ENCODE measurements around the gene MT1B.

DNA sequence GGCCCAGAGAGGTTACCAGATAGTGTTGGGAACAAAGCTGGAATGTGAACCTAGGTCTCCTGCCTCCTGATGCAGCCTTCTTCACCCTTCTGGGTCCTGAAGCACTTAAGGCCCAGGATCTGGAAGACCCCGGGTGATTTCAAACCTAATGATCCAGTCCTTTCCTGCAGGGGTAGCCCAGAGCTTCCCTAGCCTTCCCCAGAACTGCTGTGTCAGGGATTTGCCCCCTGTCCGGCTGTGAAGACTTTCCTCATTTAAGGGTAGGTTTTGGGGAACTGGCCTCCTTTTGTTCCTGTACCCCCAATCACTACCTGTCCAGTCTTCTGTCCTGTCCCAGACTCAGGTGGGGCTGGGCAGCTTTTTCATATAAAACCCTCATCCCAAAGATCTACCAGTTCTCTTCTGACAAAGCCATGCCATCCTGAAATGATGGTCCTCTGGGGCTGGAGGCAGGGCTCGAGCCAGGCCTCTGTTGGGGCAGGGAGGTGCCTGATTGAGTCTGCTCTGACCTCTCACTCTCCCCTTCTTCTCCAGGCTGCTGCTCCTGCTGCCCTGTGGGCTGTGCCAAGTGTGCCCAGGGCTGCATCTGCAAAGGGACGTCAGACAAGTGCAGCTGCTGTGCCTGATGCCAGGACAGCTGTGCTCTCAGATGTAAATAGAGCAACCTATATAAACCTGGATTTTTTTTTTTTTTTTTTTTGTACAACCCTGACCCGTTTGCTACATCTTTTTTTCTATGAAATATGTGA, 31.9 kb downstream of the MT1B start:
- TF ChIP-seq, protein P1, sequence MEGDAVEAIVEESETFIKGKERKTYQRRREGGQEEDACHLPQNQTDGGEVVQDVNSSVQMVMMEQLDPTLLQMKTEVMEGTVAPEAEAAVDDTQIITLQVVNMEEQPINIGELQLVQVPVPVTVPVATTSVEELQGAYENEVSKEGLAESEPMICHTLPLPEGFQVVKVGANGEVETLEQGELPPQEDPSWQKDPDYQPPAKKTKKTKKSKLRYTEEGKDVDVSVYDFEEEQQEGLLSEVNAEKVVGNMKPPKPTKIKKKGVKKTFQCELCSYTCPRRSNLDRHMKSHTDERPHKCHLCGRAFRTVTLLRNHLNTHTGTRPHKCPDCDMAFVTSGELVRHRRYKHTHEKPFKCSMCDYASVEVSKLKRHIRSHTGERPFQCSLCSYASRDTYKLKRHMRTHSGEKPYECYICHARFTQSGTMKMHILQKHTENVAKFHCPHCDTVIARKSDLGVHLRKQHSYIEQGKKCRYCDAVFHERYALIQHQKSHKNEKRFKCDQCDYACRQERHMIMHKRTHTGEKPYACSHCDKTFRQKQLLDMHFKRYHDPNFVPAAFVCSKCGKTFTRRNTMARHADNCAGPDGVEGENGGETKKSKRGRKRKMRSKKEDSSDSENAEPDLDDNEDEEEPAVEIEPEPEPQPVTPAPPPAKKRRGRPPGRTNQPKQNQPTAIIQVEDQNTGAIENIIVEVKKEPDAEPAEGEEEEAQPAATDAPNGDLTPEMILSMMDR (IDR thresholded peaks at IDR 0.05), result no peak
- TF ChIP-seq RCOR1 (IDR thresholded peaks at IDR 0.05; ENCODE audit: low read length) (no peak), SMC3 (IDR thresholded peaks at IDR 0.05; ENCODE audit: low read depth, low read length) (no peak), POLR2AphosphoS5 (IDR thresholded peaks at IDR 0.05; ENCODE audit: low read depth, low read length) (no peak), MXI1 (IDR thresholded peaks at IDR 0.05; ENCODE audit: low read depth, low read length) (no peak), JUND (IDR thresholded peaks at IDR 0.05) (no peak), IRF3 (IDR thresholded peaks at IDR 0.05; ENCODE audit: low read depth, low read length) (no peak), TEAD4 (IDR thresholded peaks at IDR 0.05; ENCODE audit: borderline replicate concordance, insufficient read depth) (no peak), RAD21 (IDR thresholded peaks at IDR 0.05; ENCODE audit: low read length) (no peak), CHD2 (IDR thresholded peaks at IDR 0.05; ENCODE audit: low read length, partially characterized antibody) (no peak), EP300 (IDR thresholded peaks at IDR 0.05; ENCODE audit: borderline replicate concordance in 1 of 2, low read depth in 1 of 2, low read length in 1 of 2) (no peak)
- TF ChIP-seq, protein P2, sequence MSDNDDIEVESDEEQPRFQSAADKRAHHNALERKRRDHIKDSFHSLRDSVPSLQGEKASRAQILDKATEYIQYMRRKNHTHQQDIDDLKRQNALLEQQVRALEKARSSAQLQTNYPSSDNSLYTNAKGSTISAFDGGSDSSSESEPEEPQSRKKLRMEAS (IDR thresholded peaks at IDR 0.05; ENCODE audit: low read depth), result no peak
